Right cardiac atrium (tissue), 5 donors: ENCODE data around the gene ADAMTSL3. TPM values are rescaled to one million over a fixed set of nuclear protein-coding genes. Genes with fewer than 3 reads are reported as not detected.

ENCODE experiments used
- ATAC-seq, 2 donors: fragments of 200-7000 bp; cut with Tn5 transposase; one replicate each; pipeline versions ENCODE4 v1.8.0 to v1.9.1; 2020; ENCODE audit warnings: moderate library complexity in 2 of 2, mild to moderate bottlenecking in 1 of 2
- DNase-seq, 3 donors: peaks; one replicate each; pipeline ENCODE4 v3.0.0-alpha.2; 2020
- H3K27ac ChIP-seq: one replicate; pipeline ENCODE4 v1.5.1; 2013; ENCODE audit warnings: mild to moderate bottlenecking, low read length, control low read depth, moderate library complexity
- H3K27me3 ChIP-seq: one replicate; pipeline ENCODE4 v1.6.1; 2013; ENCODE audit not compliant: control insufficient read depth, insufficient read depth
- H3K4me1 ChIP-seq: one replicate; pipeline ENCODE4 v1.6.1; 2013; ENCODE audit warnings: low read length; ENCODE audit not compliant: control insufficient read depth, insufficient read depth
- H3K4me3 ChIP-seq: one replicate; pipeline ENCODE4 v1.5.1; 2013; ENCODE audit warnings: low read length, control low read depth
- H3K9me3 ChIP-seq: one replicate; pipeline ENCODE4 v1.6.1; 2013; ENCODE audit warnings: low read length; ENCODE audit not compliant: control insufficient read depth
- WGBS: extraction: QIAGEN DNeasy Blood & Tissue Kit; methylation state at CpG from one replicate; pipeline ENCODE4 v1.1.7; 2013; 5-methylcytosine and 5-hydroxymethylcytosine counted together
- intact Hi-C, 4 donors: fragments of 100-400 bp; cut with DNase I; formaldehyde crosslinking; loops; one replicate each; pipeline versions ENCODE4 v1.11.0 to v1.14.0; 2022 to 2023
- polyA plus RNA-seq: library from polyadenylated mRNA; stranded (reverse); fragments of 200-250 nt; gene quantifications from one replicate; pipeline ENCODE4 v1.2.3, GENCODE V29; 2013
- total RNA-seq, 4 donors: library from RNA; stranded (reverse); fragmentation: NEBNext Ultra II Directional; extraction: Animal tissue kit (Norgen Biotek cat#: 25700); gene quantifications; one replicate each; pipeline ENCODE4 v1.2.1, GENCODE V29; 2021
- donor health status: healthy with polysubstance abuse.
- donor health status: DM: no; HTN: yes; CAD: no.
- donor health status: DM: no; HTN: no; CAD: no.
- donor health status: DM: no; HTN: yes; CAD: no; lungs with severe emphysema.
- donor health status: DM: yes; HTN: yes; CAD: no.

ADAMTSL3 gene
- total and polyA plus RNA-seq, 5 donors, result 4.7 to 50.2 (median 46.9) TPM

GRCh38 chr15:83783227-83783626, 129.3 kb downstream of the ADAMTSL3 start:
- no peak for ATAC-seq
- 93% methylated on average over 1 of the region's 1 CpG for whole genome bisulfite sequencing
- intact Hi-C loops, result no loop called here

GRCh38 chr15:83784975-83785374, 131.1 kb downstream of the ADAMTSL3 start:
- Histone ChIP-seq H3K4me1 (no peaks in the 10 kb centered on the region), H3K4me3 (no peak overlapping the region), H3K9me3 (no peaks in the 10 kb centered on the region), H3K27ac (no peak overlapping the region), H3K27me3 (no peaks in the 10 kb centered on the region)
- intact Hi-C loops, result no loop called here
- DNase-seq (no peak), ATAC-seq (no peak)

More at GRCh38 chr15:83783227-83783626, 129.3 kb downstream of the ADAMTSL3 start:
- H3K27me3 ChIP-seq, result no peaks in the 10 kb centered on the region
- H3K27ac ChIP-seq, result no peak overlapping the region
- DNase-seq, result no peak
- H3K9me3 ChIP-seq, result no peaks in the 10 kb centered on the region
- no peaks in the 10 kb centered on the region for H3K4me1 ChIP-seq
- H3K4me3 ChIP-seq, result no peak overlapping the region

- 85% methylated on average over 5 of the region's 5 CpGs for WGBS
- H3K4me3 ChIP-seq, result no peak overlapping the region
- intact Hi-C loops, result no loop called here
- ATAC-seq (no peak), DNase-seq (no peak)
- no peaks in the 10 kb centered on the region for H3K9me3 ChIP-seq
- no peaks in the 10 kb centered on the region for H3K27me3 ChIP-seq
- no peaks in the 10 kb centered on the region for H3K4me1 ChIP-seq
- H3K27ac ChIP-seq, result no peak overlapping the region
Observed at GRCh38 chr15:83786336-83786735, 132.4 kb downstream of the ADAMTSL3 start.

- Histone ChIP-seq H3K4me3 (no peak overlapping the region), H3K27ac (no peak overlapping the region), H3K9me3 (no peaks in the 10 kb centered on the region), H3K27me3 (no peaks in the 10 kb centered on the region), H3K4me1 (no peaks in the 10 kb centered on the region)
- 94% methylated on average over 5 of the region's 5 CpGs for WGBS
- intact Hi-C loops, result no loop called here
- ATAC-seq, result no peak
- DNase-seq, result no peak
Observed at GRCh38 chr15:83793069-83793468, 139.1 kb downstream of the ADAMTSL3 start.

- H3K27ac ChIP-seq, result no peak overlapping the region
- intact Hi-C loops, result no loop called here
- no peaks in the 10 kb centered on the region for H3K9me3 ChIP-seq
- no peak overlapping the region for H3K4me3 ChIP-seq
- DNase-seq (no peak), ATAC-seq (no peak)
- 96% methylated on average over 1 of the region's 1 CpG for WGBS
- H3K4me1 ChIP-seq, result no peaks in the 10 kb centered on the region
- no peaks in the 10 kb centered on the region for H3K27me3 ChIP-seq
Observed at GRCh38 chr15:83794209-83794608, 140.3 kb downstream of the ADAMTSL3 start.

- H3K27ac ChIP-seq, result no peak overlapping the region
- no peaks in the 10 kb centered on the region for H3K4me1 ChIP-seq
- no peaks in the 10 kb centered on the region for H3K27me3 ChIP-seq
- ATAC-seq, result no peak
- intact Hi-C loops, result no loop called here
- no peak for DNase-seq
- H3K4me3 ChIP-seq, result no peak overlapping the region
- H3K9me3 ChIP-seq, result no peaks in the 10 kb centered on the region
- WGBS, result 62% methylated on average over 2 of the region's 2 CpGs
Observed at GRCh38 chr15:83809345-83809744, 155.4 kb downstream of the ADAMTSL3 start.

- Histone ChIP-seq H3K27ac (no peak overlapping the region), H3K9me3 (no peaks in the 10 kb centered on the region), H3K4me1 (no peaks in the 10 kb centered on the region), H3K27me3 (no peaks in the 10 kb centered on the region), H3K4me3 (no peak overlapping the region)
- no peak for ATAC-seq
- intact Hi-C loops, result no loop called here
- WGBS, result 85% methylated on average over 3 of the region's 3 CpGs
- no peak for DNase-seq
Observed at GRCh38 chr15:83810110-83810509, 156.2 kb downstream of the ADAMTSL3 start.

- Histone ChIP-seq H3K4me3 (no peak overlapping the region), H3K9me3 (no peaks in the 10 kb centered on the region), H3K27me3 (no peaks in the 10 kb centered on the region), H3K4me1 (no peaks in the 10 kb centered on the region), H3K27ac (no peak overlapping the region)
- WGBS, result 0% methylated on average over 1 of the region's 1 CpG
- DNase-seq (no peak), ATAC-seq (no peak)
- intact Hi-C loops, result no loop called here
Observed at GRCh38 chr15:83813682-83814081, 159.8 kb downstream of the ADAMTSL3 start.

- DNase-seq (peak in 1 of 3 donors; percentile 15), ATAC-seq (peak; percentile 55 to 80)
- Histone ChIP-seq H3K4me3 (no peak overlapping the region), H3K27me3 (no peaks in the 10 kb centered on the region), H3K9me3 (no peaks in the 10 kb centered on the region), H3K4me1 (no peaks in the 10 kb centered on the region), H3K27ac (no peak overlapping the region)
- intact Hi-C loops, result no loop called here
- 61% methylated on average over 2 of the region's 2 CpGs for WGBS
Observed at GRCh38 chr15:83815506-83815905, 161.6 kb downstream of the ADAMTSL3 start.

- no peak overlapping the region for H3K4me3 ChIP-seq
- WGBS, result 74% methylated on average over 8 of the region's 8 CpGs
- no peaks in the 10 kb centered on the region for H3K4me1 ChIP-seq
- no peaks in the 10 kb centered on the region for H3K9me3 ChIP-seq
- intact Hi-C loops, result no loop called here
- H3K27me3 ChIP-seq, result no peaks in the 10 kb centered on the region
- H3K27ac ChIP-seq, result no peak overlapping the region
- DNase-seq (no peak), ATAC-seq (peak in 1 of 2 donors; percentile 26)
Observed at GRCh38 chr15:83816124-83816883, 162.4 kb downstream of the ADAMTSL3 start.

GRCh38 chr15:83818591-83818990, 164.7 kb downstream of the ADAMTSL3 start:
- Histone ChIP-seq H3K9me3 (no peaks in the 10 kb centered on the region), H3K4me1 (no peaks in the 10 kb centered on the region), H3K4me3 (no peak overlapping the region), H3K27ac (no peak overlapping the region), H3K27me3 (no peaks in the 10 kb centered on the region)
- ATAC-seq (no peak), DNase-seq (no peak)
- intact Hi-C loops, result no loop called here
- WGBS, result 95% methylated on average over 8 of the region's 8 CpGs

GRCh38 chr15:83830381-83830780, 176.5 kb downstream of the ADAMTSL3 start:
- Histone ChIP-seq H3K9me3 (no peaks in the 10 kb centered on the region), H3K27ac (no peak overlapping the region), H3K4me1 (peaks cover 4% of the 10 kb centered on the region), H3K4me3 (no peak overlapping the region), H3K27me3 (no peaks in the 10 kb centered on the region)
- ATAC-seq (no peak), DNase-seq (no peak)
- intact Hi-C loops, result no loop called here
- WGBS, result 73% methylated on average over 4 of the region's 4 CpGs
